ENCODE data around the gene TMEM168. TPM values are rescaled to one million over a fixed set of nuclear protein-coding genes. Genes with fewer than 3 reads are reported as not detected.
A peak's percentile ranks its signal among the peaks of the same experiment; 100 is the strongest.

Gene TMEM168
- total RNA-seq, 1 donor from 2014 or later, result 10.8 TPM

GRCh38 chr7:112791465-112792168 is 1.4 kb upstream of the TMEM168 start:
- no peak overlapping the region for H3K4me3 ChIP-seq (ENCODE audit: insufficient read depth, low read depth, low read length)
- Mint-ChIP-seq H3K4me1 (ENCODE audit: low read depth, unreplicated experiment) (peaks cover 10% of the 10 kb centered on the region), H3K9me3 (ENCODE audit: unreplicated experiment) (no peaks in the 10 kb centered on the region), H3K27me3 (ENCODE audit: low read depth, unreplicated experiment) (no peaks in the 10 kb centered on the region), H3K36me3 (ENCODE audit: low read depth, unreplicated experiment) (peaks cover 4% of the 10 kb centered on the region), H3K4me3 (ENCODE audit: unreplicated experiment) (no peak overlapping the region), H3K27ac (ENCODE audit: unreplicated experiment) (no peak overlapping the region)
- H3K4me2 ChIP-seq (ENCODE audit: low read length), result no peak overlapping the region
- H3K9ac ChIP-seq (ENCODE audit: low read length), result no peak overlapping the region
- H3K27ac ChIP-seq (ENCODE audit: low read depth, low read length), result no peak overlapping the region
- no peaks in the 10 kb centered on the region for H3K36me3 ChIP-seq (ENCODE audit: insufficient read depth, low read length)
- no peak for DNase-seq (ENCODE audit: low read depth)
- no peaks in the 10 kb centered on the region for H3K9me3 ChIP-seq (ENCODE audit: insufficient read depth, low read depth, low read length)
- no peaks in the 10 kb centered on the region for H4K20me1 ChIP-seq (ENCODE audit: insufficient read depth, low read length)
- no peak for FAIRE-seq
- no peaks in the 10 kb centered on the region for H3K27me3 ChIP-seq (ENCODE audit: insufficient read depth, low read length)
- TF ChIP-seq, protein P1, sequence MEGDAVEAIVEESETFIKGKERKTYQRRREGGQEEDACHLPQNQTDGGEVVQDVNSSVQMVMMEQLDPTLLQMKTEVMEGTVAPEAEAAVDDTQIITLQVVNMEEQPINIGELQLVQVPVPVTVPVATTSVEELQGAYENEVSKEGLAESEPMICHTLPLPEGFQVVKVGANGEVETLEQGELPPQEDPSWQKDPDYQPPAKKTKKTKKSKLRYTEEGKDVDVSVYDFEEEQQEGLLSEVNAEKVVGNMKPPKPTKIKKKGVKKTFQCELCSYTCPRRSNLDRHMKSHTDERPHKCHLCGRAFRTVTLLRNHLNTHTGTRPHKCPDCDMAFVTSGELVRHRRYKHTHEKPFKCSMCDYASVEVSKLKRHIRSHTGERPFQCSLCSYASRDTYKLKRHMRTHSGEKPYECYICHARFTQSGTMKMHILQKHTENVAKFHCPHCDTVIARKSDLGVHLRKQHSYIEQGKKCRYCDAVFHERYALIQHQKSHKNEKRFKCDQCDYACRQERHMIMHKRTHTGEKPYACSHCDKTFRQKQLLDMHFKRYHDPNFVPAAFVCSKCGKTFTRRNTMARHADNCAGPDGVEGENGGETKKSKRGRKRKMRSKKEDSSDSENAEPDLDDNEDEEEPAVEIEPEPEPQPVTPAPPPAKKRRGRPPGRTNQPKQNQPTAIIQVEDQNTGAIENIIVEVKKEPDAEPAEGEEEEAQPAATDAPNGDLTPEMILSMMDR (IDR thresholded peaks at IDR 0.05; ENCODE audit: insufficient read depth, low read depth, low read length), result no peak
- TF ChIP-seq EZH2 (IDR thresholded peaks at IDR 0.05; ENCODE audit: insufficient read depth, low read length), result no peak
- peaks cover 16% of the 10 kb centered on the region for H3K79me2 ChIP-seq (ENCODE audit: insufficient read depth, low read length)
- H2AFZ ChIP-seq (ENCODE audit: low read depth, low read length), result no peak overlapping the region
- H3K4me1 ChIP-seq (ENCODE audit: insufficient read depth, low read length), result peaks cover 4% of the 10 kb centered on the region

- no peak for FAIRE-seq
- no peaks in the 10 kb centered on the region for H3K36me3 ChIP-seq (ENCODE audit: insufficient read depth, low read length)
- H3K79me2 ChIP-seq (ENCODE audit: insufficient read depth, low read length), result peaks cover 16% of the 10 kb centered on the region
- Mint-ChIP-seq H3K9me3 (ENCODE audit: unreplicated experiment) (no peaks in the 10 kb centered on the region), H3K27ac (ENCODE audit: unreplicated experiment) (peak overlapping the region; percentile 54), H3K36me3 (ENCODE audit: low read depth, unreplicated experiment) (peaks cover 4% of the 10 kb centered on the region), H3K4me3 (ENCODE audit: unreplicated experiment) (peak overlapping the region; percentile 87), H3K27me3 (ENCODE audit: low read depth, unreplicated experiment) (no peaks in the 10 kb centered on the region), H3K4me1 (ENCODE audit: low read depth, unreplicated experiment) (peaks cover 10% of the 10 kb centered on the region)
- DNase-seq (ENCODE audit: low read depth), result no peak
- H3K4me1 ChIP-seq (ENCODE audit: insufficient read depth, low read length), result peaks cover 4% of the 10 kb centered on the region
- H3K4me2 ChIP-seq (ENCODE audit: low read length), result peak overlapping the region; percentile 90
- peak overlapping the region; percentile 99 for H2AFZ ChIP-seq (ENCODE audit: low read depth, low read length)
- peak overlapping the region; percentile 93 for H3K9ac ChIP-seq (ENCODE audit: low read length)
- H4K20me1 ChIP-seq (ENCODE audit: insufficient read depth, low read length), result no peaks in the 10 kb centered on the region
- peak overlapping the region; percentile 81 for H3K4me3 ChIP-seq (ENCODE audit: insufficient read depth, low read depth, low read length)
- H3K27ac ChIP-seq (ENCODE audit: low read depth, low read length), result peak overlapping the region; percentile 90
- TF ChIP-seq, protein P1 (IDR thresholded peaks at IDR 0.05; ENCODE audit: insufficient read depth, low read depth, low read length), result no peak
- no peak for TF ChIP-seq EZH2 (IDR thresholded peaks at IDR 0.05; ENCODE audit: insufficient read depth, low read length)
- no peaks in the 10 kb centered on the region for H3K27me3 ChIP-seq (ENCODE audit: insufficient read depth, low read length)
- no peaks in the 10 kb centered on the region for H3K9me3 ChIP-seq (ENCODE audit: insufficient read depth, low read depth, low read length)
Observed at GRCh38 chr7:112790586-112791003, 402 bp upstream of the TMEM168 start.

DNA sequence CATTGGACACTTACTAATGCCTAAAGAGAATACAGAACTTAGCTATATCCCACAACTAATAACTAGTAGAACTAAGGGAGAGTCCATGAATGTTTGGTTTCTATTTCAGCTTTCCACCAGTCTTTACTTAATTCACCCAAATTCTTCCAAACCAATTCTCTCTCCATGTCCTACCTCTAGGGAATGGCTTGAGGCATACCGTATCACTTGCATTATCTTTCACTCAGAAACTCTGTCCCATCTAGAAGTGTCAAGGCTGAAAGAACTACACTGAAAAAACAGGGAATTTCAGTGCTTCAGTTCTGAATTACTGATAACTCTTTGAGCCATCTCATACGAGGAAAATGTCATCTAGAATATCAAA is 758 bp downstream of the TMEM168 start:
- peak overlapping the region; percentile 54 for H3K27ac Mint-ChIP-seq (ENCODE audit: unreplicated experiment)
- no peaks in the 10 kb centered on the region for H3K27me3 ChIP-seq (ENCODE audit: insufficient read depth, low read length)
- H2AFZ ChIP-seq (ENCODE audit: low read depth, low read length), result peak overlapping the region; percentile 99
- peak overlapping the region; percentile 93 for H3K9ac ChIP-seq (ENCODE audit: low read length)
- peaks cover 10% of the 10 kb centered on the region for H3K4me1 Mint-ChIP-seq (ENCODE audit: low read depth, unreplicated experiment)
- no peak for TF ChIP-seq EZH2 (IDR thresholded peaks at IDR 0.05; ENCODE audit: insufficient read depth, low read length)
- TF ChIP-seq, protein P1 (IDR thresholded peaks at IDR 0.05; ENCODE audit: insufficient read depth, low read depth, low read length), result no peak
- H3K36me3 ChIP-seq (ENCODE audit: insufficient read depth, low read length), result peaks cover 2% of the 10 kb centered on the region
- H4K20me1 ChIP-seq (ENCODE audit: insufficient read depth, low read length), result no peaks in the 10 kb centered on the region
- FAIRE-seq (no peak), DNase-seq (ENCODE audit: low read depth) (no peak)
- peak overlapping the region; percentile 81 for H3K4me3 ChIP-seq (ENCODE audit: insufficient read depth, low read depth, low read length)
- H3K4me1 ChIP-seq (ENCODE audit: insufficient read depth, low read length), result peaks cover 4% of the 10 kb centered on the region
- peaks cover 16% of the 10 kb centered on the region for H3K79me2 ChIP-seq (ENCODE audit: insufficient read depth, low read length)
- peaks cover 4% of the 10 kb centered on the region for H3K36me3 Mint-ChIP-seq (ENCODE audit: low read depth, unreplicated experiment)
- H3K4me3 Mint-ChIP-seq (ENCODE audit: unreplicated experiment), result peak overlapping the region; percentile 87
- no peaks in the 10 kb centered on the region for H3K9me3 ChIP-seq (ENCODE audit: insufficient read depth, low read depth, low read length)
- H3K4me2 ChIP-seq (ENCODE audit: low read length), result peak overlapping the region; percentile 90
- no peaks in the 10 kb centered on the region for H3K9me3 Mint-ChIP-seq (ENCODE audit: unreplicated experiment)
- H3K27ac ChIP-seq (ENCODE audit: low read depth, low read length), result peak overlapping the region; percentile 90
- no peaks in the 10 kb centered on the region for H3K27me3 Mint-ChIP-seq (ENCODE audit: low read depth, unreplicated experiment)
